ENCODE results near the gene NCMAP.
"Not testable (repeated sequence)": the region's sequence is repeated elsewhere in the genome, so short reads cannot be mapped to it uniquely, and the experiment has no call there.

NCMAP gene

DNA sequence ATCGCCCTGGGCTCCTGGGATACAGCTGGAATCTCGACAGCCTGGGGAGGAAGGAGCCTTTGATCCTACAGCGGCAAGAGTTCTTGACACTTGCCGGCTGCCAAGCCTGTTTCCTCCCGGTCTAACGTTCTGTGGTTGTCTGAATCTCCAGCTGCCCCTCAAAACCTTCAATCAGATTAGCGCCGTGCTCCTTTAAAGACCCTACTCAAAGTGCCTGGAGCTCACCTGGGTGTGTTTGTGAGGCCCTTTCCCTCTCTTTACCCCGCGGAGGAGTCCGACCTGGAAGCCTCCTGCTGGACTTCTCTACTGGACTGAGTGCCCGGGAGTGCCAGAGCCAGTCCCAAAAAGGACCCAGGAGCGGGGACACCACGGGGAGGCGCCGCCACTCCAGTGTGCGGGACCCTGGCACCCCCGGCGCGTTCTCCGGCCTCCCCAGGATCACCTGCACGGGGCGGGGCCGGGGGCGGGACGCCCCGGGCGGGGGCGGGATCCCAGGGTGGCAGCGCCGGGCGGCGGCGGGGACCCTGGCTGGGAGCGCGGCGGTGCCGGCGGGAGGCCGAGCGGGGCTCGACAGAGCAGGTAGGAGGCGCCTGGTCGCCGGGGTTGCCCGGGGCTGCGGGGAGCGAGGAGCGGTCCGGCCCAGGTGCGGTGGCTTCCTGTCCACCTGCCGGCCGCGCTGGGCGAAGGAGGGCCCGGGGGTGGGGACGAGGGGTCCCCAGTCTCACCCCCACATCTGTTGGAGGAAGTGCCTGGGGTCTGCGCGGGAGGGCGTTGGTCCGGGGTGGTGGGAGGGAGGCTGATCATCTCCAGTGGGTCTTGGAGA lies at the start of gene NCMAP:
NCMAP (plus strand) TSS at position 497 of the 823 bp plus-strand sequence. CDS start 39,344 bp downstream, outside the sequence.
- DNase-seq (ENCODE audit: low read depth), result peak; percentile 35

DNA sequence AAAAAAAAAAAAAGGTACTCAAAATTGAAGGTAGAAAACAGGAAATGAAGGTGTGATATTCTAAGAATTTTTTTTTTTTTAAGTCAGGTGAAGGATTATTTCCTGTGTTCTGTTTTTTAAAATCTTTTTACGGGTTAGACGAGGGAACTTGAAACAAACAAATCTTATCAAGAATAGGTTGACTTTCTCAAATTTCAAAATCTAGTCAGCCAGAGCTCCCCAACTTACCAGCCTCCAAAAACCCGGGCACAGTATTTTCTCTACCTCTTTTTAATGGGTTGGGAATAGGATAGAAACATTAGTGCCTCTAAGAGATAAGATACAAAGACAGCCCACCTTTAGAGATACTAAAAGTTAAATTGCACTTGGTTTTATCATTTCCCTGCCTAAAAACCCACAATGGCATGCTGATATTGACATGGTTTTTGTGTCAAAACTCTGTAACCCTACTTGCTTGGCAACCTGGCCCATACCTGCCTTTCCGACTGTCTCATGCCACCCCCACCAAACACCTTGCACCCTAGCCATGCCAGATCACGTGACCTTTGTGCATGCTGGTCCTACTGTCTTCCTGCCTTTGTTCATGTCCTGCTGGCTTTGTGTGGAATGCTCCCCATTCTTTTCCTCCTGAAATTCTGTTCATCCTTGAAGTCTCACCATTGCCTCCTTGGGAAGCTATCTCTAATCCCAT lies 49.1 kb upstream of the NCMAP start:
- no peak for DNase-seq (ENCODE audit: low read depth)

- DNase-seq (ENCODE audit: low read depth), result no peak
Measured at GRCh38 chr1:24507405-24507804, 48.5 kb upstream of the NCMAP start.

DNA sequence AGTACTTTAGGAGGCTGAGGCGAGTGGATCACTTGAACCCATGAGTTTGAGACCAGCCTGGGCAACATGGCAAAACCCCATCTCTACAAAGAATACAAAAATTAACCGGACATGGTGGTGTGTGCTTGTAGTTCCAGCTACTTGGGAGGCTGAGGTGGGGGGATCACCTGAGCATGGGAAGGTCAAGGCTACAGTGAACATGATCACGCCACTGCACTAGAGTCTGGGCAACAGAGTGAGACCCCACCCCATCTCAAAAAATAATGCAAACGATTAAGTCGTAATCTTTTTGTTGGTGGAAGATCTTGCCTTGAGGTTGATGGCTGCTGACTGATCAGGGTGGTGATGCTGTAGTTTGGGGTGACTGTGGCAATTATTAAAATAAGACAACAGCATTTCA lies 47.0 kb upstream of the NCMAP start:
- no peak for DNase-seq (ENCODE audit: low read depth)

DNA sequence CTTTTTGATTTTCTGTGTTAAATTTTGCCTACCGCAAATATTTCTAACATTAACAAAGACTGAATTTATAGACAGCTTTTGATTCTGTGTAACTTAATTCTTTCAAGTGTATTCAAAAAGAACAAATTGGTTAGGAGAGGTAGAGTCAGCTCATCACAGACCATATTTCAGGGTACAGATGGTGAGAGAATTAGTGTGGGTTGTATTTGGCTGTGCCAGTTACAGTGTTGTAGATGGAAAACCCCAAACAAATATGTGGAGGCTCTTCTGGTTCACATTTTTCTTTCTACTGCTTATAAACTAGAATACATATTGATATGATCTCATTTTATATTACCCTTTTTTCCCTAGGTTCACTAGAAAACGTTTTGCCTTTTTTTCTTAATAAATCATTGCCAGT lies 42.2 kb upstream of the NCMAP start:
- no peak for DNase-seq (ENCODE audit: low read depth)

DNA sequence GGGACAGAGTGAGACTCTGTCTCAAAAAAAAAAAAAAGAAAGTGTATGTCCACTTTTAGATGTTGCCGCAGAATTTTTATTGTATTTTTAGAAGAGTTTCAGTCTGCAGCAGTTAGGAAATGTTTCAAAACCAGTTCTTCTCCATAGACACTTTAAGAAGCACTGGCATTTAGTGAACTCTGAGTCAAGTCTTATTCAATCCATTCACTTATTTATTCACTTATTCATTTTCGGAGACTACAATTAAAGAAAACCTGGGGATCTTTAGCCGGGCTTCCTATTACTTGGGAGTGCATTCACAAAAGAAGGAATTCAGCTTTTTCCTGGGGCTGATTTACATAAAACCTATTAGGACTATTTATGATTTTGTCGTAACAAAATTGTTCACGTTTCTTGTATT lies 40.9 kb upstream of the NCMAP start:
- DNase-seq (ENCODE audit: low read depth), result no peak

- DNase-seq (ENCODE audit: low read depth), result not testable (repeated sequence)
Measured at GRCh38 chr1:24515671-24516209, 40.1 kb upstream of the NCMAP start.

GRCh38 chr1:24516506-24516905 lies 39.4 kb upstream of the NCMAP start:
- no peak for DNase-seq (ENCODE audit: low read depth)

DNA sequence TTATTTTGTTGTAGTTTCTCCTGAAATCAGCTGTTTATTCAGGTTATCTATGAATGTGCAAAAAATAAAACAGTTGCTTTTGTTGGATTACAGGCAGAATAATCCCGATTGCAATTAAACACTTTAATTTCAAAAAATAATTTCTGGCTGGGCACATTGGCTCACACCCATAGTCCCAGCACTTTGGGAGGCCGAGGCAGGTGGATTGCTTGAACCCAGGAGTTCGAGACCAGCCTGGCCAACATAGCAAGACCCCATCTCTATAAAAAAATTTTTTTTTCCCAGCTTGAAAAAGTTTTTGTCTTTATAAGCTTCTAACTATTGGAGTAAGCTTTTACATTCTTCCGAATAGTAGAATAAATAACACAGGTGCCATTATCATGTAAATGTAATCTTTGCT lies 38.0 kb upstream of the NCMAP start:
- no peak for DNase-seq (ENCODE audit: low read depth)

- not testable (repeated sequence) for DNase-seq (ENCODE audit: low read depth)
Measured at GRCh38 chr1:24520282-24520681, 35.6 kb upstream of the NCMAP start.

GRCh38 chr1:24525606-24526005 lies 30.3 kb upstream of the NCMAP start:
- no peak for DNase-seq (ENCODE audit: low read depth)

DNA sequence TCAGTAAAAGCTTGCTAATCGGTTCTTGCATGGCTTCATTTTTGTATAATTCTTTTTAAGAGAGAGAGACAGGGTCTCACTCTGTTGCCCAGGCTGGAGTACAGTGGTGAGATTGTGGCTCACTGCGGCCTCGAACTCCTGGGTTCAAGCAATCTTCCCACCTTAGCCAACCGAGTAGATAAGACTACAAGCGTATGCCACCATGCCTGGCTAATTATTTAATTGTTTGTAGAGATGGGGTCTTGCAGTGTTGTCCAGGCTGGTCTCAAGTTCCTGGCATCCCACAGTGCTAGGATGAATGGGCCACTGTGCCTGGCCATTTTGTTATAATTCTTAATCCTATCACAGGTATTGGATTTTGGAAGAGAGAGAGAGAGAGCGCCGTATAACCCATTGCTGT lies 29.8 kb upstream of the NCMAP start:
- DNase-seq (ENCODE audit: low read depth), result no peak

DNA sequence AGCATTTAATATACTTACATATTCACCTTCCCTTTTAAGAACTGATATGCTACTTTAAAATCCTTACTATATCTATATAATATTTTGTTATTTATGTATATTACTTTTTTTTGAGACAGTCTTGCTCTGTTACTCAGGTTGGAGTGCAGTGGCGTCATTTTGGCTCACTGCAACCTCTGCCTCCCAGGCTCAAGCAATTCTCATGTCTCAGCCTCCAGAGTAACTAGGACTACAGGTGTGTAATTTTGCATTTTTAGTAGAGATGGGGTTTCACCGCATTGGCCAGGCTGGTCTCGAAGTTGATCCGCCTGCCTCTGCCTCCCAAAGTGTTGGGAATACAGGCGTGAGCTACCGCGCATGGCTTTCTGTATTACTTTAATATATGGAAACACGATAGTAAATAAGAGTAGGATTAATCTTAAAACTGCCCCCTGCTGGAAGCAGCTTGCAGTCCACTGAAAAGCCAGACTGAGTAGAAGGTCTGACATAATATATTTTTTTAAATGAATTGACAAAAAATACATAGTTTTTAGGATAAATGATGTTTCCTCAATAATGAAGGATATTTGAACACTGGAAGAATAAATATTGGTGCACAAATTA lies 28.8 kb upstream of the NCMAP start:
- DNase-seq (ENCODE audit: low read depth), result no peak

DNA sequence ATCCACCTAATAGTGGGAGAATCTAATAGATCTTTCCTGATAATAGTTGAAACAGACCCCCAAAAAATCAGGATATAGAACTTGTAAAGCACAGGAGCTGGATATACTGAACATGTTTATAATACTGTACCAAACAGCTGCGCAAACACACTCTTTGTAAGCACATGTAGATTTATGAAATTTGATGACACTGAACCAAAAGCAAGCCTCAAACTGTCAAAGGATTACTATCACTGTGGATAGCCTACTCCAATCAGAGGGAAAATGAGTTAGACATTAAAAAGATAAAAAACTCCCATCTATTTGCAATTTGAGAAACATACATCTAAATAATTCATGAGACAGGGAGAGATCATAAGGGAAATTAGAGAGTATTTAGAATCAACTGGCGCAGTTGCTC lies 27.1 kb upstream of the NCMAP start:
- no peak for DNase-seq (ENCODE audit: low read depth)

- DNase-seq (ENCODE audit: low read depth), result not testable (repeated sequence)
Measured at GRCh38 chr1:24529292-24529691, 26.6 kb upstream of the NCMAP start.

- peak; percentile 50 for DNase-seq (ENCODE audit: low read depth)
Measured at GRCh38 chr1:24535021-24535424, 20.9 kb upstream of the NCMAP start.

DNA sequence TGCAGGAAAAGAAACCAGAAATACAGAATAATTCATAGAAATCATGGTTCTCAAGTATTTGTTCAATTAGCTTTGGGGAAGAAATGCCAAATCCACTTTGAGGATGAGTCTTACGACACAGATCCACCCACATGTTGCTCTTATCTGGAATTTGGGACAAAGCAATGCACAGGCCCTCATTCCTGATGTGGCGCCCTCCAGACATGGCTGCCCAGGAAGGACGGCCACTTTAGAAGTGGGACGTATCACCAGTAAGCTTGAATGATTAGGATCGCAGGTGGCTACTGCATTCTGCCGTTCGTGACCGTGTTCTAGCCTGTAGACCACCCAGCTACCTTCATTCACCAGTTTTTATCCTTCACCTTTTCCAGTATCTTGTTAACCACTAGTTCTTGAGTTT lies 20.1 kb upstream of the NCMAP start:
- DNase-seq (ENCODE audit: low read depth), result no peak

DNA sequence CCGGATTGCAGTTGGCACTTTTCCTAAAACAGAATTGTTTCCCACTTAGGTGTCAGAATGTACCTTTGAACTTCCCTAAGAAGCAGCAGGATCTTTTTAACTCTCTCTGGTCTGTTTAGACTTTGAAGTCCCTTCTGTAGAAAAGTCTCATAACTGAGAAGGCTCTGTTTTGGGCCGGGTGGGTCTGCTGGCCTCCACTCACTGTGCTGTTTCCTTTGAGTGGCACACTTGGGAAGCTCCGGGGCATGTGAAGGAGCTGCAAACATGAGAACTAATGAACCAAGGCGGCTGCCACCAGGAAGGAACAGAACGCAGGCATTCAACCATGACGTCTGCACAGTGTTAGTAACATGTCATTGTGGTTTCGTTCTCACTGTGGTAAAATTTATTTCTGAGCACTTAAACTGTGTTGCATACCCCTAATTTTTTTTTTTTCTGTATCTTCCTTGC lies 19.5 kb upstream of the NCMAP start:
- DNase-seq (ENCODE audit: low read depth), result peak; percentile 50

DNA sequence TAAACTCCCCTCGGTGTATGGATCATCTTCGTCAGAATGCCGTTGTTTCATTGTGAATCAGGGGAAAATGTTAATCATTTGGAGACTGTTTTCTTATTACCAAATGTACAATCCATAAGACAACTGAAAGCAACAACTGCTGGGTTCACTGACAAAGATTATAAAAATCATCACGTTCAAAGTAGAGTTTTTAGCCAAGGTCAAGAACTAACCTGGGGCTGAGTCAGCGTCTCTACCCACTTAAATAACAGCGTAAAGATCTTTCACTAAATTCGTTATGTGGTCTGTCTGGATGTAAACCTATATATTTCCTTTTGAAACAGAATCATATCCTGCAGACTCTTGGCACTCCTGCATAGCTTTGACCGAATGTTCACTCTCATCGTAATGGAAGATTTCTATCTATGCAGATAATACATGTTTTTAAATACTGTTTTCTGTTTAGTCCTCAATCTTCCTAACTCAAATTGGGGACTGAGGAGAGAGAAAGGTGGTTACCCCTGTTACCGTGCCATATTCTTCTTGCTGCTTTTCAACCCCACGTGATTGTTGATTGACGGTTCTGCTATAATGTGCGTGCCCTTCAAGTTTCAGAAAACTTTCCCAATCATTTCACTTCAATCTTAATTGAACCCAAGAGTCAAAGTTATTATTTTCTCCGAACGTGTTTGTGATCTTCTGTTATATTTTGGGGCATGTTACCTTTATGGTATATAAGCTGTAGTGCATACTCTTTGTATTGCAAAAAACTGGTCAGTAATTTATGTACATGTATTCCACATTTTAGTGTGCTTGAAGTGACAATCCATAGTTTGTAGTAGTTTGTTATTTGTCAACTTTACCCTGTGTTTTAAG lies 15.6 kb upstream of the NCMAP start:
- DNase-seq (ENCODE audit: low read depth), result no peak

- DNase-seq (ENCODE audit: low read depth), result no peak
Measured at GRCh38 chr1:24540906-24541710, 14.8 kb upstream of the NCMAP start.

Data from activated T-helper 1 cell treated with Interleukin-2 at 50 U/mL for 16 hours (primary cell).